G401 (cell line): ENCODE results near the gene SYT3. TPM values are rescaled to one million over a fixed set of nuclear protein-coding genes. Genes with fewer than 3 reads are reported as not detected.

Source experiments
- DNase-seq: peaks from one replicate; pipeline ENCODE4 v3.0.0-alpha.2; 2015; ENCODE audit warnings: low spot score
- in situ Hi-C: cut with HindIII; loops from 2 replicates; pipeline ENCODE4 v1.10.0; 2016; ENCODE audit warnings: low sequenced_read_pairs, mixed read lengths
- total RNA-seq: library from RNA; depleted of rRNA; stranded (reverse); fragments of >200 nt; shearing (Covaris generic); gene quantifications from 2 replicates; pipeline ENCODE4 v1.2.3, GENCODE V29; 2014

Gene SYT3
- total RNA-seq, 1 experiment from 2014 or later, result 2.7 TPM

GRCh38 chr19:50663482-50663790, 23.8 kb upstream of the SYT3 start:
- DNase-seq, result no peak
- in situ Hi-C loops, result no loop called here

DNA sequence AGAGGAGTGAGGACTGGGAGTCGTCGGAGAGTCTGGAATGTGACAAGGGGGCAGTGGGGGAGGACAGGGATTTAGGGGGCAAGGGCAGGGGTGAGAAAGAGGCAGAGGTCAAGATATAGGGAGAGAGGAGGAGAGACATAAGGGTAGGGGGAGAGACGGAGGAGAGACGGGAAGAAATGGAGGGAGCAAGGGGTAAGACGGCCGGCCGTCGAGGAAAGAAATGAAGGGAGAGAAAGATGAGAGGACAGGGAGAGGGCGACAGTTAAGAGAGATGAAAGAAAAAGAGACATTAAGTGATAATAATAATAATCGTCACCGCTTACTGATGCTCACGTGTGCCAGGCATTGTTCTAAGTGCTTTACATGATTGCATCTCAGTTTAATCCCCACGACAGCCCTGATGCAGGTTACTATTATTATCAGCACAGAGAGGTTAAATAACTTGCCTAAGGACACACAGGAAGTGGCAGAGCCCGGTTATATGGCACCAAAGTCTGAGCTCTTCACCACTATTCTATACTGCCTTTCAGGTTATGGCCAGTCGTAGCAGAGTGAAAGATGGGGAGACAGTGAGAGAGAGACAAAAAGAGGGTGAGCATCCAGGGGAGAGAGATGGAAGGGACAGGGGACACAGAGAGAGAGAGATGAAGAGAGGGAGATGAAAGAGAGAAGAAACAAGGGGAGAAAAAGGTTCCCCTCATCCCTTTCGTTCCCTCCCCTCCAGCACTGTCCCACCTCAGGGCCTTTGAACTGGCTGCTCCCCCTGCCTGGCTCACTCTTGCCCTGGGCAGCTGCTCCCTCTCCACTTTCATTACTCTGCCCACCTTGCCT, 23.2 kb upstream of the SYT3 start:
- in situ Hi-C loops, result no loop called here
- DNase-seq, result no peak

GRCh38 chr19:50661766-50662650, 22.3 kb upstream of the SYT3 start:
- in situ Hi-C loops, result no loop called here
- no peak for DNase-seq

DNA sequence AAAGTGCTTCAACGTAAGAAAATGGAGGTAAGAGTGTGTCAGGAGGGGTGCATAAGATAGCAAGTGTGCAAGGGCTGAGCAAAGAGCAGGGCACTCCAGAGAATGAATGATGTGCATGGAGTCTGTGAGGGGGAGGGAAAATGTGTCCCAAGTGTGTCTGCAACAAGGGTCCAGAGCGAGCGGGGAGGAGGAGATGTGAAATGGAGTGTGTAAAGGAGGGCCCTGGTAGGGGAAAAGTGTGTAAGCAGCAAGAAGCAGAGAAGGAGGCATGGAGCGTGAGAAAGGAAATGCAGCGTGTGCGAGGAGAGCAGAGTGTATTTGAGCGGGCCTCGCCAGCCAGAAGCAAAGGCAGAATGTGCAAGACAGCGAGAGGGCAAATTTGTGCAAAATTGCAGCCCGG, 21.3 kb upstream of the SYT3 start:
- DNase-seq, result no peak
- in situ Hi-C loops, result no loop called here

DNA sequence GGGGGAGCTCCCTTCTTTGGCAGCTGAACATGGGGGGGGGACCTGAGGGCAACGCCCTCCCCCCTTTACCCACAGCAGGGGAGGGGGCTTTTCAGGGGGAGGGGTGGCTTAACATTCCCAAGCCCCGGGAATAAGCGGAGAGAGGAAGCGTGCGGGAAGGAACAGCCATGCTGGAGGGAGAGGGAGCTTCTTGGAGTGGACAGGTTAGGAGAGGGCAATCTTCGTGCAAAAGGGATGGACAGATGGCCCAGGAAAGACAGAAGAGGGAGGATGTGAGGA, 20.3 kb upstream of the SYT3 start:
- DNase-seq, result no peak
- in situ Hi-C loops, result no loop called here

GRCh38 chr19:50659318-50660087, 19.8 kb upstream of the SYT3 start:
- in situ Hi-C loops, result no loop called here
- DNase-seq, result no peak

GRCh38 chr19:50658441-50659317, 19.0 kb upstream of the SYT3 start:
- in situ Hi-C loops, result no loop called here
- DNase-seq, result peak; percentile 91

- in situ Hi-C loops, result no loop called here
- peak; percentile 100 for DNase-seq
Observed at GRCh38 chr19:50657712-50658440, 18.2 kb upstream of the SYT3 start.

DNA sequence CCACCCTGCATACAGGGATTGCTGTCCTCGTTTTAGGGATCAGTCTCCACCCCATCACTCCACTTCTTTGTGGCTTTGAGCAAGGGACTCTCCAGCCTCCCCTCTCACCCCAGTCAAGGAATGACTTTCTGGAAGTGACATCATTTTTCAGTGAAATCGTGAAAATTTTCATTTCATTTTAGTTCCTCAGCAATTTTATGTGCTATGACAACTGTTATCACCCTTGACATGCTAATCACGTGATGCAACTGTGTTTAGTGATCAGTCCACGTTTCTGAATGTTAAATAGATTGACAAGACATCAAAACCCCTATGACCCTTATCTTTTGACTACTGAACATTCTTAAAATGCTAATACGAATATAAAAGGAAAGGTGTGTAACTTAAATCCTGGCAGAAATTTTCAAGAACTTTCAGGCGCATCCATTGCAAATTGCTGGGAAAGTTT, 17.6 kb upstream of the SYT3 start:
- in situ Hi-C loops, result no loop called here
- no peak for DNase-seq

- DNase-seq, result no peak
- in situ Hi-C loops, result no loop called here
Observed at GRCh38 chr19:50654882-50655281, 15.2 kb upstream of the SYT3 start.

DNA sequence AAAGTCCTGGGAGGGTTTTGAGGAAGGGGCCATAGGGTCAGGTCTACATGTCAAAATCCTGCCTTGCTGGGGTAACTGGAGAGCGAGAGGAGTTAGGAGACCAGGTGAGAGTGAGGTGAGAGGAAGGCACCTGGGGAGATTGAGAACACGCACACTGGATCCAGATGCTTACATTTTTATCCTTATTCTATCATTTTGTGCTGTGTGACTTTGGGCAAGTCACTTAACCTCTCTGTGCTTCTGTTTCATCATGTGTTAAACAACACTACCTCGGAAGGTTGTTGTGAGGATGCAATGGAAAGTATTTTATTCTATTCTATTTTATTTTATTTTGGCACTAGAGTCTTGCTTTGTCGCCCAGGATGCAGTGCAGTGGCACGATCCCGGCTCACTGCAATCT, 13.0 kb upstream of the SYT3 start:
- in situ Hi-C loops, result no loop called here
- DNase-seq, result no peak

- DNase-seq, result no peak
- in situ Hi-C loops, result no loop called here
Observed at GRCh38 chr19:50651174-50651573, 11.5 kb upstream of the SYT3 start.

DNA sequence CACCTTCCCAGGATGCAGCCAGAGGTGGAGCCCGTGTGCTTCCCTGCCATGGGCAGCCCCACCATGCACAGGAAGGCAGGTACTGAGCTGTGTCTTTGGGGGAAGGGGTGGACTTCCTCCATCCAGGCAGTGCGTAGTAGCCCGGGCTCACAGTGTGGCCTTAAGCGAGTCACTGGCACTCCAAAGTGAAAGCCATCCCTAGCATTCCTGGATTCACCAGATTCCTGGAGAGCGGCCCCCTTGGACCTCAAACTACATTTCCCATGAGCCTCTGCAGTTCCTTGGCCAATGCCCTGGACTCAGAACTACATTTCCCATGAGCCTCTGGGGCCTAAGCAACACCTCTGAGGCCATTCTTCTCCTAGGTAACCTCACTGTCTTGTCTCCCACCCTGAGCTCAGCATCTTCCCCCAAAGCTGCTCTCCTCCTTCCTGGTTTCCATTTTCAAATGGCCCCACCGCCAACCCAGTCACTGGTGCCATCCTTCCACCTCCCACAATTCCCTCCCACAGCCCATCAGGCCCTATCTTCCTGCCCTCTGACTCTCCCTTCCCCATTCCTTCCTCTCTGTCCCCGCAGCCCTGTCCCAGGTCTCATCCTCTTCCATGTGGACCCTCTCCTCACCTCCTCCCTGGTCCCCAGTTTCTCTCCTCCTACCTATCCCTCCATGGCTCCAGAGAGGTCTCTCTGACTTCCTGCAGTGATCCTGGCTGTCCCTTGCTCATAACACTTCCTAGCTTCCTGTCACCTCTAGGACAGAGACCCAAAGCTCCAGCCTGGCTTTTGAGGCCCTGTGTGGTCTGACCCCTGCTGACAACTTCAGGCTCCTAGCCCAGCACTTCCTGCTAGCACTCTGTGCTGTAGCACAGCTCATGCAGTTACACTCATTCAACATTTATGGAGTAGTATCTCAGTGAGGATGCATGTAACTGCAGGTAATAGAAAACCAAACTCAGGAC, 10.0 kb upstream of the SYT3 start, which contains the start of gene C19orf81:
Gene C19orf81 (plus strand): TSS at position 13 of the 959 bp plus-strand sequence. CDS start 0 bp downstream, at position 13.
- in situ Hi-C loops, result no loop called here
- DNase-seq, result peak; percentile 69

GRCh38 chr19:50648659-50649058, 9.0 kb upstream of the SYT3 start:
- no peak for DNase-seq
- in situ Hi-C loops, result no loop called here

DNA sequence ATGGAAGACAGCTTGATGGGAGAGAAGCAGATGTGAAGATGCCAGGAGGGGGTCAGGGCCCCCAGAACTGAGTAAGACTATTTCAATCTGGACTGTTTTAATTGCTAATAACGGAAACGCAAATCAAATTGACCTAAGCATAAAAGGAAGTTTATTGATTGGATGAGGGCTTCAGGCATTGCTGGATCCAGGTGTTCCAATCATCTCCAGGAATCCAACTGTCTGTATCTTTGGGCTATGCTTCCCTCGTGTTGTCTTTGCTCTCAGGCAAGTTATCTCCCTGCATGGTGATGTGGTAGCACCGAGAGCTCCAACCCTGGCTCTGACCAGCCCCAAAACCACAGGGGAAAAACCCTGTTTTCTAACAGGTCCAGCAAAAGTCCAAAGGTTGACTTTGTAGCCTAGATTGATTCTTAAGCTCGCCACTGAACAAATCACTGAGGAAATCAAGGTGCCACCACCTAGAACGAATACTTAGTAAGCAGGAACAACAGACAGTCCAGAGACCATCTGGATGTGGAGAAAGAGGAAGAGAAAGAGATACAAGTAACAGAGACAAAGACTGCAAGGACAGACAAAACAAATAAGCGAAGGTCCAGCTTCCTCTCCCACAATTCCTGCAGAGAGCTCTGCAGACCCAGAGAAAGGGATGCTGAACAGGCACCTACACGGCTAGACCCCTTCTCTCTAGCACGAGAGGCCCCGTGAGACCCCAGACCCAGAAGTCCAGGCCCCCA, 8.4 kb upstream of the SYT3 start:
- in situ Hi-C loops, result no loop called here
- DNase-seq, result no peak

GRCh38 chr19:50646074-50646807, 6.6 kb upstream of the SYT3 start:
- in situ Hi-C loops, result no loop called here
- no peak for DNase-seq
